ENCODE data around the gene ATP2C2.

GRCh38 chr16:84427553-84427952 is 59.2 kb downstream of the ATP2C2 start:
- no peak for TF ChIP-seq CTCF (IDR thresholded peaks at IDR 0.05)
- no peak for TF ChIP-seq EP300 (IDR thresholded peaks at IDR 0.05)
